Lung (tissue), 12 donors: Measurements from ENCODE around the gene HERC4. TPM values are rescaled to one million over a fixed set of nuclear protein-coding genes. Genes with fewer than 3 reads are reported as not detected.
A peak's percentile ranks its signal among the peaks of the same experiment; 100 is the strongest.

Experiments
- ATAC-seq: fragments of 200-7000 bp; cut with Tn5 transposase; one replicate; pipeline ENCODE4 v1.9.1; 2020; ENCODE audit warnings: moderate number of reproducible peaks; ENCODE audit not compliant: insufficient read depth, low FRiP score
- DNase-seq, 3 donors: peaks; one replicate each; pipeline ENCODE4 v3.0.0-alpha.2; 2013 to 2017
- H3K27ac ChIP-seq, 2 donors: one replicate each; pipeline ENCODE4 v1.5.1; 2013; ENCODE audit warnings: mild to moderate bottlenecking in 2 of 2, moderate library complexity in 2 of 2, control low read depth in 1 of 2, inconsistent platforms in 1 of 2, low read depth in 1 of 2, low read length in 1 of 2
- H3K27me3 ChIP-seq, 3 donors: one replicate each; pipeline ENCODE4 v1.5.1; 2013; ENCODE audit warnings: low read length in 2 of 3; ENCODE audit not compliant: control insufficient read depth in 3 of 3, insufficient read depth in 3 of 3
- H3K36me3 ChIP-seq, 4 donors: one replicate each; pipeline ENCODE4 v1.5.1; 2013; ENCODE audit warnings: low read length in 4 of 4, mild to moderate bottlenecking in 1 of 4, moderate library complexity in 1 of 4; ENCODE audit not compliant: control insufficient read depth in 4 of 4, insufficient read depth in 4 of 4
- H3K4me1 ChIP-seq, 5 donors: one replicate each; pipeline ENCODE4 v1.5.1; 2013; ENCODE audit warnings: low read length in 5 of 5, mild to moderate bottlenecking in 2 of 5, moderate library complexity in 1 of 5; ENCODE audit not compliant: control insufficient read depth in 5 of 5, insufficient read depth in 5 of 5
- H3K4me3 ChIP-seq: one replicate; pipeline ENCODE4 v1.5.1; 2013; ENCODE audit warnings: mild to moderate bottlenecking, control low read depth, moderate library complexity
- H3K9ac ChIP-seq, 2 donors: one replicate each; pipeline ENCODE4 v1.5.1; 2013; ENCODE audit warnings: low read length in 2 of 2, control low read depth in 1 of 2; ENCODE audit not compliant: insufficient read depth in 1 of 2
- H3K9me3 ChIP-seq, 4 donors: one replicate each; pipeline ENCODE4 v1.5.1; 2013; ENCODE audit warnings: low read length in 3 of 4, mild to moderate bottlenecking in 1 of 4, moderate library complexity in 1 of 4; ENCODE audit not compliant: control insufficient read depth in 4 of 4, insufficient read depth in 3 of 4
- CTCF ChIP-seq: IDR thresholded peaks from 2 replicates; pipeline ENCODE4 v1.5.1; 2012; ENCODE audit warnings: mild to moderate bottlenecking; ENCODE audit errors: control extremely low read depth, extremely low read depth
- WGBS, 2 donors: extraction: QIAGEN DNeasy Blood & Tissue Kit; methylation state at CpG; one replicate each; pipeline ENCODE4 v1.1.7; 2013; 5-methylcytosine and 5-hydroxymethylcytosine counted together
- polyA plus RNA-seq, 2 donors: library from polyadenylated mRNA; stranded (reverse); fragments of 200-250 nt; gene quantifications; one replicate each; pipeline ENCODE4 v1.2.1, GENCODE V29; 2013
- total RNA-seq, 2 donors: library from RNA; depleted of rRNA in 1 of 2; stranded (reverse); fragments of >200 nt in 1 of 2; gene quantifications; one replicate each; pipeline ENCODE4 v1.2.1, GENCODE V29; 2014 to 2021
- donor health status: control.
- donor health status: control.
- donor health status: Bipolar disorder and iron deficiency.
- donor health status: healthy.
- donor health status: DM: yes; HTN: yes; CAD: no.

The HERC4 gene
- total and polyA plus RNA-seq, 4 donors: 16.3 to 162 (median 32.5) TPM

- DNase-seq (no peak), ATAC-seq (no peak)
- Histone ChIP-seq H3K36me3 (peaks cover 22 to 36% (median 29%) of the 10 kb centered on the region in 4 donors), H3K4me1 (no peaks in the 10 kb centered on the region), H3K9me3 (no peaks in the 10 kb centered on the region), H3K27ac (no peak overlapping the region), H3K9ac (no peak overlapping the region), H3K4me3 (no peak overlapping the region), H3K27me3 (no peaks in the 10 kb centered on the region)
- no peak for TF ChIP-seq CTCF
- WGBS, 2 donors: 94 to 96% methylated on average over 7 of the region's 7 CpGs
These were observed 171.5 kb downstream of the HERC4 start for GRCh38 chr10:67903581-67903980.

- ATAC-seq: no peak
- no peak for TF ChIP-seq CTCF
- H3K27me3 ChIP-seq: no peaks in the 10 kb centered on the region
- peaks cover 27 to 50% (median 31%) of the 10 kb centered on the region in 4 donors for H3K36me3 ChIP-seq
- H3K9me3 ChIP-seq: no peaks in the 10 kb centered on the region
- no peak overlapping the region for H3K9ac ChIP-seq
- DNase-seq: no peak
- no peak overlapping the region for H3K27ac ChIP-seq
- 95 to 98% methylated on average over 14 of the region's 14 CpGs for WGBS, 2 donors
- H3K4me1 ChIP-seq: peaks cover 0 to 3% (median 0%) of the 10 kb centered on the region in 5 donors
- H3K4me3 ChIP-seq: no peak overlapping the region
These were observed 181.4 kb downstream of the HERC4 start for GRCh38 chr10:67893637-67894036.

- H3K36me3 ChIP-seq: peaks cover 8 to 27% (median 14%) of the 10 kb centered on the region in 4 donors
- peak overlapping the region; percentile 25 to 75 for H3K9ac ChIP-seq
- peaks cover 0 to 13% (median 3%) of the 10 kb centered on the region in 5 donors for H3K4me1 ChIP-seq
- ATAC-seq: peak; percentile 79
- no peaks in the 10 kb centered on the region for H3K9me3 ChIP-seq
- peak; percentile 84 to 86 (median 85) for DNase-seq
- H3K27ac ChIP-seq: peak overlapping the region; percentile 98 to 100
- no peaks in the 10 kb centered on the region for H3K27me3 ChIP-seq
- 0% methylated on average over 52 to 73 of the region's 73 CpGs for WGBS, 2 donors
- peak overlapping the region; percentile 87 for H3K4me3 ChIP-seq
- TF ChIP-seq CTCF: no peak
These were observed 190.0 kb downstream of the HERC4 start for GRCh38 chr10:67884842-67885670.
